SK-N-SH (cell line): ENCODE results near the gene STX7. TPM values are rescaled to one million over a fixed set of nuclear protein-coding genes. Genes with fewer than 3 reads are reported as not detected.

ENCODE experiments used
- CTCF ChIA-PET: fragments of 300-600, 350-600 bp; formaldehyde crosslinking; extraction: SDS; loops from one replicate; lab custom pipeline; 2021; lab: Yijun Ruan, JAX
- POLR2A ChIA-PET: fragments of 350-600 bp; sonication (Branson Sonifier 250); formaldehyde crosslinking; extraction: SDS; loops from one replicate; lab custom pipeline; 2020; ENCODE audit warnings: antibody characterized with exemption, inconsistent platforms; lab: Yijun Ruan, JAX
- DNase-seq: peaks from one replicate; pipeline ENCODE4 v3.0.0; 2012
- H2AFZ ChIP-seq: fragments of 200-600 bp; sonication (generic); 2 replicates; pipeline ENCODE4 v1.8.1; 2016; ENCODE audit warnings: antibody characterized with exemption, mild to moderate bottlenecking, low read depth
- H3F3A ChIP-seq: fragments of 200-600 bp; sonication (generic); replicated peaks from 2 replicates; pipeline ENCODE3; 2016; ENCODE audit warnings: antibody characterized with exemption, mild to moderate bottlenecking; ENCODE audit not compliant: insufficient read depth
- H3K27ac ChIP-seq, 2 experiments: fragments of 200-500 bp in 1 of 2; fragments of 200-600 bp in 1 of 2; sonication (Bioruptor generic) in 1 of 2; sonication (generic), shearing (Covaris generic) in 1 of 2; 2 replicates each; pipeline versions ENCODE4 v1.5.1 to v1.6.1; 2014 to 2016; ENCODE audit warnings: low read depth in 2 of 2, inconsistent platforms in 1 of 2, low read length in 1 of 2, mild to moderate bottlenecking in 1 of 2, mixed read lengths in 1 of 2
- H3K27me3 ChIP-seq: fragments of 200-600 bp; sonication (generic), shearing (Covaris generic); 2 replicates; pipeline ENCODE4 v1.6.1; 2016; ENCODE audit warnings: mixed run types; ENCODE audit not compliant: insufficient read depth
- H3K36me3 ChIP-seq, 2 experiments: fragments of 200-500 bp in 1 of 2; fragments of 200-600 bp in 1 of 2; sonication (Bioruptor generic) in 1 of 2; sonication (generic) in 1 of 2; replicated peaks in 1 of 2; 2 replicates each; pipeline versions ENCODE3 to v1.5.1; 2014 to 2016; ENCODE audit warnings: low read length in 1 of 2, mild to moderate bottlenecking in 1 of 2; ENCODE audit not compliant: insufficient read depth in 2 of 2, control insufficient read depth in 1 of 2
- H3K4me1 ChIP-seq, 2 experiments: fragments of 200-500 bp in 1 of 2; fragments of 200-600 bp in 1 of 2; sonication (Bioruptor generic) in 1 of 2; sonication (generic), shearing (Covaris generic) in 1 of 2; 2 replicates each; pipeline versions ENCODE4 v1.5.1 to v1.6.1; 2014 to 2016; ENCODE audit warnings: low read depth in 1 of 2, low read length in 1 of 2, mixed run types in 1 of 2; ENCODE audit not compliant: insufficient read depth in 2 of 2, control insufficient read depth in 1 of 2
- H3K4me2 ChIP-seq: fragments of 200-600 bp; sonication (generic), shearing (Covaris generic); 2 replicates; pipeline ENCODE4 v1.6.1; 2017; ENCODE audit warnings: mixed run types
- H3K4me3 ChIP-seq, 2 experiments: fragments of 200-500 bp in 1 of 2; fragments of 200-600 bp in 1 of 2; sonication (Bioruptor generic) in 1 of 2; sonication (generic), shearing (Covaris generic) in 1 of 2; 2 replicates each; pipeline versions ENCODE4 v1.5.1 to v1.8.1; 2014 to 2016; ENCODE audit warnings: low read depth in 2 of 2, inconsistent platforms in 1 of 2, low read length in 1 of 2, mild to moderate bottlenecking in 1 of 2, mixed read lengths in 1 of 2, moderate library complexity in 1 of 2
- H3K79me2 ChIP-seq: fragments of 200-600 bp; sonication (generic); 2 replicates; pipeline ENCODE4 v1.8.1; 2017; ENCODE audit warnings: mild to moderate bottlenecking; ENCODE audit not compliant: insufficient read depth
- H3K9ac ChIP-seq: fragments of 200-600 bp; sonication (generic); 2 replicates; pipeline ENCODE4 v1.6.1; 2017; ENCODE audit warnings: mixed run types
- H3K9me2 ChIP-seq: fragments of 200-600 bp; sonication (generic); 2 replicates; pipeline ENCODE4 v1.6.1; 2017; ENCODE audit warnings: mixed run types
- H3K9me3 ChIP-seq: fragments of 200-600 bp; sonication (generic); 2 replicates; pipeline ENCODE4 v1.6.1; 2017; ENCODE audit warnings: mixed run types, mild to moderate bottlenecking, moderate library complexity
- H4K20me1 ChIP-seq: fragments of 200-600 bp; sonication (generic); 2 replicates; pipeline ENCODE4 v1.6.1; 2017; ENCODE audit warnings: mild to moderate bottlenecking, mixed run types; ENCODE audit not compliant: insufficient read depth
- FOXJ3 ChIP-seq: sonication (generic); formaldehyde crosslinking; IDR thresholded peaks from 2 replicates; pipeline ENCODE4 v1.5.1; 2020; ENCODE audit warnings: mild to moderate bottlenecking, missing genetic modification reagents
- FOXM1 ChIP-seq: IDR thresholded peaks from 2 replicates; pipeline ENCODE4 v1.4.0; 2012; ENCODE audit warnings: low read depth, mild to moderate bottlenecking
- JUND ChIP-seq: IDR thresholded peaks from 2 replicates; pipeline ENCODE4 v1.4.0; 2012
- MXI1 ChIP-seq: IDR thresholded peaks from 2 replicates; pipeline ENCODE4 v1.6.1; 2012; ENCODE audit warnings: mild to moderate bottlenecking, low read depth, low read length, improper control_type of control experiment
- NFIC ChIP-seq: IDR thresholded peaks from 2 replicates; pipeline ENCODE4 v1.4.0; 2012; ENCODE audit warnings: borderline replicate concordance
- POLR2AphosphoS5 ChIP-seq: IDR thresholded peaks from 2 replicates; pipeline ENCODE4 v1.6.1; 2012; ENCODE audit warnings: low read depth, low read length
- RAD21 ChIP-seq: IDR thresholded peaks from 2 replicates; pipeline ENCODE4 v1.6.1; 2012; ENCODE audit warnings: mild to moderate bottlenecking, low read length
- RXRA ChIP-seq: IDR thresholded peaks from 2 replicates; pipeline ENCODE4 v1.4.0; 2012; ENCODE audit warnings: low read depth, mild to moderate bottlenecking, borderline replicate concordance
- SMC3 ChIP-seq: IDR thresholded peaks from 2 replicates; pipeline ENCODE4 v1.6.1; 2012; ENCODE audit warnings: low read depth, low read length, improper control_type of control experiment
- TAF1 ChIP-seq: IDR thresholded peaks from 2 replicates; pipeline ENCODE4 v1.6.1; 2012; ENCODE audit warnings: low read depth, mild to moderate bottlenecking, low read length, moderate library complexity, borderline replicate concordance
- WGBS: methylation state at CpG from one replicate; pipeline ENCODE4 v1.1.6; 2017; ENCODE audit warnings: low lambda C conversion rate; 5-methylcytosine and 5-hydroxymethylcytosine counted together
- polyA plus RNA-seq, 3 experiments: library from polyadenylated mRNA; depleted of rRNA; stranded (reverse); fragments of >200 nt; gene quantifications; 2 replicates each; pipeline ENCODE4 v1.2.3, GENCODE V29; 2012

STX7 gene
- polyA plus RNA-seq, 1 of the 3 experiments (the other 2 are of a cell fraction) = 12.8 TPM

GRCh38 chr6:132491303-132491702 lies 21.6 kb downstream of the STX7 start:
- Histone ChIP-seq H3K4me1 (no peaks in the 10 kb centered on the region; a peak in 1 of 4 replicates), H3K9me2 (no peaks in the 10 kb centered on the region), H3K36me3 (peaks cover 0 to 18% of the 10 kb centered on the region in 2 experiments), H3K27ac (no peak overlapping the region), H3K4me2 (no peak overlapping the region), H3K27me3 (no peaks in the 10 kb centered on the region), H3K4me3 (no peak overlapping the region), H4K20me1 (no peaks in the 10 kb centered on the region), H3K9ac (no peak overlapping the region), H2AFZ (no peak overlapping the region), H3K79me2 (peaks cover 2% of the 10 kb centered on the region; the same call in 1 of the 2 replicates), H3F3A (no peaks in the 10 kb centered on the region), H3K9me3 (no peaks in the 10 kb centered on the region)
- ChIA-PET CTCF (no interaction called here), POLR2A (no interaction called here)
- TF ChIP-seq RAD21 (no peak), TAF1 (no peak)
- DNase-seq = no peak
- WGBS = 88% methylated on average over 5 of the region's 5 CpGs

- Histone ChIP-seq H3K9me2 (no peaks in the 10 kb centered on the region), H3K4me2 (no peak overlapping the region), H3K79me2 (peaks cover 2% of the 10 kb centered on the region; the same call in 1 of the 2 replicates), H3K4me3 (no peak overlapping the region), H3K9me3 (no peaks in the 10 kb centered on the region), H2AFZ (no peak overlapping the region), H3F3A (no peaks in the 10 kb centered on the region), H3K9ac (no peak overlapping the region), H3K36me3 (peaks cover 0 to 18% of the 10 kb centered on the region in 2 experiments), H3K27ac (no peak overlapping the region), H3K27me3 (no peaks in the 10 kb centered on the region), H4K20me1 (no peaks in the 10 kb centered on the region), H3K4me1 (no peaks in the 10 kb centered on the region)
- no peak for DNase-seq
- CTCF ChIA-PET = interaction anchor here (2.0 to 2.3 kb wide), 2 partner anchors 192 to 211 kb away, joined by 9 to 16 read pairs; no protein-coding TSS in a partner anchor
- TF ChIP-seq FOXM1 = no peak
- TF ChIP-seq POLR2AphosphoS5 = no peak
- TF ChIP-seq SMC3 = no peak
- no peak for TF ChIP-seq FOXJ3 (CRISPR knock-in tag)
- TF ChIP-seq MXI1 = no peak
- no peak for TF ChIP-seq JUND
- TF ChIP-seq NFIC = no peak
- POLR2A ChIA-PET = no interaction called here
- 85% methylated on average over 10 of the region's 10 CpGs for WGBS
Observed at GRCh38 chr6:132490478-132491204, 22.3 kb downstream of the STX7 start.

- H3K79me2 ChIP-seq = peaks cover 2% of the 10 kb centered on the region; the same call in 1 of the 2 replicates
- 77% methylated on average over 6 of the region's 6 CpGs for WGBS
- ChIA-PET POLR2A (no interaction called here), CTCF (interaction anchor here (2.0 to 2.3 kb wide), 2 partner anchors 192 to 211 kb away, joined by 9 to 16 read pairs; no protein-coding TSS in a partner anchor)
- H2AFZ ChIP-seq = no peak overlapping the region
- DNase-seq = no peak
- no peaks in the 10 kb centered on the region for H3K9me3 ChIP-seq
- no peak for TF ChIP-seq RXRA
- H3K27ac ChIP-seq = no peak overlapping the region
- H3K9ac ChIP-seq = no peak overlapping the region
- peaks cover 0 to 18% of the 10 kb centered on the region in 2 experiments for H3K36me3 ChIP-seq
- no peaks in the 10 kb centered on the region for H4K20me1 ChIP-seq
- no peaks in the 10 kb centered on the region for H3F3A ChIP-seq
- no peaks in the 10 kb centered on the region for H3K9me2 ChIP-seq
- no peak overlapping the region for H3K4me2 ChIP-seq
- no peaks in the 10 kb centered on the region for H3K27me3 ChIP-seq
- H3K4me1 ChIP-seq = no peaks in the 10 kb centered on the region
- H3K4me3 ChIP-seq = no peak overlapping the region
Observed at GRCh38 chr6:132490024-132490423, 22.9 kb downstream of the STX7 start.
